GM12891 (cell line): Measurements from ENCODE around the gene CPT1A.

ENCODE experiments used
- DNase-seq: peaks from one replicate; pipeline ENCODE4 v3.0.0; 2011; ENCODE audit warnings: low spot score; ENCODE audit not compliant: insufficient read length
- FAIRE-seq: peaks from 2 replicates; lab custom pipeline; 2011; peaks lifted over from hg19 to GRCh38; lab: Jason Lieb, UNC
- PAX5 ChIP-seq: IDR thresholded peaks from 2 replicates; pipeline ENCODE4 v1.6.1; 2011; ENCODE audit warnings: low read length, moderate library complexity, mild to moderate bottlenecking; ENCODE audit not compliant: insufficient read depth, severe bottlenecking
- POLR2A ChIP-seq: IDR thresholded peaks from 2 replicates; pipeline ENCODE4 v1.6.1; 2011; ENCODE audit warnings: low read depth, low read length, control low read depth
- POLR2AphosphoS5 ChIP-seq: IDR thresholded peaks from 2 replicates; pipeline ENCODE4 v1.6.1; 2011; ENCODE audit warnings: low read depth, low read length, control low read depth
- POU2F2 ChIP-seq: IDR thresholded peaks from 2 replicates; pipeline ENCODE4 v1.6.1; 2011; ENCODE audit warnings: low read depth, mild to moderate bottlenecking, control low read depth, low read length, moderate library complexity
- SPI1 ChIP-seq: IDR thresholded peaks from 2 replicates; pipeline ENCODE4 v1.6.1; 2011; ENCODE audit warnings: low read depth, low read length, control low read depth
- TAF1 ChIP-seq: IDR thresholded peaks from 2 replicates; pipeline ENCODE4 v1.6.1; 2011; ENCODE audit warnings: low read depth, low read length, control low read depth

The CPT1A gene

DNA sequence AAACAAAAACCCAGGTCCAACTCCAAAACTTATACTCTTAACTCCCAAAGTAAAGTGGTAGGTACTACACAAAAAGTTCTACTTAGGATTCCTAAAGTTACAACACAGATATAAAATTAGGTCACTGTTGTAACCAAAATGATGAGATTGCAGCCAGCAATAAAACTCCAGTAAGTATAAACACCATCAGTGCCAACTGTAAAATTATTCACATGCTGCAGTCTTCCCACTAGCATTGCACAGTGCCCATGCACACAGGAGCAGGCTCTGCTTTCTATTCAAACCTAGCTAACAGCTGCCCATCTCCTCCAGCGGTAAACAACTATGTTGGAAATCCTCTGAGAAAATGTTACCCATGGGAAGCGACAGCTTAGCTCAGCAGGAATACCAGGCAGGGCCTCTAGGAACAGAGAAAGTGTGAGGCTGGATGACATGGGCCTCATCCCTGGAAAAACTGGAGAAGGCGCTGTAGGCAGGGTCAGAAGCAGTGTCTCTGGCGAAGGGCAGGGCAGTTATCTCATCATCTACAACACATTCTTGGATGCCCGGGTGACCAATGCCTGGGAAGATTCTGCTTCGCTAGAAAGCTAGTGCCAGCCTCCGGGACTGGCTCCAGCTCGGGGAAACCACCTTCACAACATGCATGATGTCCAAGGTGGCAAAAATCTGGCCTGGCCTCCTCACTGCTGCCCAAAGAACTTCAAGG lies 9.1 kb downstream of the CPT1A start:
- DNase-seq (no peak), FAIRE-seq (no peak)
- no peak for TF ChIP-seq SPI1
- TF ChIP-seq POLR2A: no peak
- no peak for TF ChIP-seq POLR2AphosphoS5

DNA sequence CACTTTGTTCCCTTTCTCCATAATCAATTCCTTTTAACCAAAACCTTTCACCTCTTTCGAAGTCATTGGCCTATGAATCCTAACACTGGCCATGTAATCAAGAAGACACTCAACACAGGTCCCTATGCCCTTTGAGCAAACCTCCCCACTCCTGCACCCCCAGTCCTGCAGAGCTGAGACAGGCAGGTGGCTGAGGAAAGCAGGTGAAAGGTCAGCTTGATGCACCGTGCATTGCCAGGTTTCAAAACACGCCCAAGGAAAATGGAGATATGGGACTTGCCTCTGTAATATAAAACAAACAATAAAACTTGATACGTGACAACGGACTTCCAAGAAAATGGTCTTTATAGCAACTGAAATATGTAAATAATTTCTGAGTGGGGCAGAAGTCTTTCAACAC lies 10.6 kb downstream of the CPT1A start:
- DNase-seq: no peak
- TF ChIP-seq POU2F2 (no peak), POLR2AphosphoS5 (no peak), TAF1 (no peak), SPI1 (no peak), PAX5 (no peak), POLR2A (no peak)
- no peak for FAIRE-seq

GRCh38 chr11:68829581-68829980 lies 12.1 kb downstream of the CPT1A start:
- DNase-seq: no peak
- TF ChIP-seq SPI1: no peak
- TF ChIP-seq TAF1: no peak
- no peak for TF ChIP-seq POLR2A
- TF ChIP-seq PAX5: no peak
- FAIRE-seq: no peak

DNA sequence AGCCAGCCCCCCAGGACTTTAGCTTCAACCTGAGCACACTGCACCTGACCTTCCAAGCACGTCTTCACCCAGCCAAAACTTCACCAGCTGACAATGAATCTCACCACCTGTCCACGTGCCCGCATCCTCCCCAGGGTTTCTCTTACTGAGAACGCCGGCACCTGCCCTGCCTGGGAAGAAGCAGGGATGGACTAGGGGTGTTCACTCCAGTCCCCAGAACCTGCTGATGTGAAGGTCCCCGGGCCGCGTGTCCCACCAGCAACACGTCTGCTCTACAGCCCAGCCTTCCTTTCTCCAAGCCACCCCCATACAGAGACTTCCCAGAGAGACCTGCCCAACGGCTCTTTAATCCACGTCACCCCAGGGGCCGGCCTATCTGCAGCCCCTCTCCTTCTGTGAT lies 12.8 kb downstream of the CPT1A start:
- DNase-seq (no peak), FAIRE-seq (no peak)
- no peak for TF ChIP-seq POLR2AphosphoS5
- TF ChIP-seq SPI1: no peak
- TF ChIP-seq PAX5: no peak
- TF ChIP-seq POU2F2: no peak
- no peak for TF ChIP-seq POLR2A
- no peak for TF ChIP-seq TAF1

DNA sequence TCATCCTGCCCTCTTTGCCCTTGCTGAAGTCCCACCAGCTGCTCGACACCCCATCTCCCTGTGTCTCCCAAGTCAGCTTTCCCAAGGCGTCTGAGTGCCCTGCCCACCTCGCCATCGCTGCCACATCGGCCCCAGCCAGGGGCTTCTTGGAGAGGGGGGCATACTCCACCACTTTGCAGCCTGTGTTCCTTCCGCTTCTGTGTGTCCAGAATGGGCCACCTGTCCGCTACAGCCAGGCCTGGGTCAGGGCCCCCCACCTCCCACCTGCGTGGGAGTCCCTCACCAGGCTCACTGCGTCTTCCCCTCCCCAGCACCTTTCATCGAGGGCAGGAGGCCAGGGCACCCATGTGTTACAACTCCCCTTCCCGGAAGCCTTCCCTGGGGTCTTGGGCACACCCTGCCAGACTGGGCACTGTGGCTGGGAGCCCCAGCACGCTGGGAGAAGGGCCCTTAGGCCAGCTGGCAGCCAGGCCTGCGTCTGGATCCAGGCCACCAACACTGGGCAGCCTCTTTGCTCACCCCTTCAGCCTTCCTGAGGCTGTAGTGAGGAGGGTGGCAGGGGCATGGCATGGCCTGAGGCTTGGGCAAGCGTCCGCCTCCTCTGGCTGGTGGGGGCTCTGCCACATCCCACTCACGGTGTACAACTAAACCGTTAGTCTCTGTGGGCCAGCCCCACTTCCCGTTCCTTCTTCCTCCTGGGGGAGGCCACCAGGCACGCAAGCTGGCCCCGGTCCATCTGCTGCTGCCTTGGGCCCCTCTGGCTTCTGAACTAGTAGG lies 13.4 kb downstream of the CPT1A start:
- TF ChIP-seq POU2F2 (no peak), POLR2AphosphoS5 (no peak), POLR2A (no peak), SPI1 (peak; percentile 55; the same call in 1 of the 2 replicates), TAF1 (no peak), PAX5 (no peak)
- FAIRE-seq: peak; percentile 20
- DNase-seq: no peak

- no peak for FAIRE-seq
Observed at GRCh38 chr11:68827733-68828132, 14.0 kb downstream of the CPT1A start.

DNA sequence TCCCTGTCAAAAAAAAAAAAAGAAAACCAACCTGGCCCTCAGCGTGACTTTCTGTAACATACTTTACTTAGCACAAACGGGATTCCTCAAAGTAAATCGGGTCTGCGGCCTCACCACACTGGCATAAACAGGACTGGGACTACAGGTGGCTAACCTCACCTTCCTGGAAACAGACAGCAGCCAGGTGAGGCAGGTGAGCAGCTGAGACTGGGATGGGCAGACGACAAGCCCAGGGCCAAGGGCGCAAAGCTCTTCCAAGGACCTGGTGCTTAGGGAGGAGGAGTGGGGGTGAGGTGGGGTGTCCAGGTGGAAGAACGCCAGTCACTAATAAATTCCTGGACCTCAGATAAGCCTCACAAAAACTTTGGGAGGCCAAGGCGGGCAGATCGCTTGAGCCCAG lies 15.0 kb downstream of the CPT1A start:
- FAIRE-seq (no peak), DNase-seq (no peak)
- TF ChIP-seq PAX5 (no peak), POU2F2 (no peak), POLR2AphosphoS5 (no peak), POLR2A (no peak), SPI1 (no peak), TAF1 (no peak)

More at GRCh38 chr11:68827733-68828132, 14.0 kb downstream of the CPT1A start:
- no peak for DNase-seq
- TF ChIP-seq SPI1 (no peak), POLR2A (no peak), POLR2AphosphoS5 (no peak), PAX5 (no peak), POU2F2 (no peak), TAF1 (no peak)

DNA sequence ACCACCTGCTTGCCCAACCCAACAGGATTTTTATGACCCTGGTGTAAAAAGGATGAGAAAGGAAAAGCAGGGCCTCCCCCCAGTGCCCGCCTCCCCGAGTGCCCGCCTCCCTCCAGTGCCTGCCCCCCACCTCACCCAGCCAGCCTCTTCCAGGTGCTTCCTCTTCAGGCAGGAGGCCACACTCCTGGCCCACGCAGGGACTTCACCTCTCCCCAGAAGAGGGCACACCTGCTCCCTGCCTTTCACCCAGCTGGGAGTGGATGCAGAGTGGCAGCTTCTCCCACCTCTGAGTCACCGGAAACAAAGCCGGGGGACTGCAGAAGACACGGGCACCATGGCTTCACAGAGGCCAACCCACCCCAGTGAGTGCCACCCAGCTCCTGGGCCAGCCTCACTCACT lies 16.1 kb downstream of the CPT1A start:
- DNase-seq (no peak), FAIRE-seq (no peak)
- TF ChIP-seq POLR2AphosphoS5: no peak
- no peak for TF ChIP-seq PAX5
- no peak for TF ChIP-seq POLR2A
- TF ChIP-seq TAF1: no peak
- no peak for TF ChIP-seq POU2F2
- TF ChIP-seq SPI1: no peak

DNA sequence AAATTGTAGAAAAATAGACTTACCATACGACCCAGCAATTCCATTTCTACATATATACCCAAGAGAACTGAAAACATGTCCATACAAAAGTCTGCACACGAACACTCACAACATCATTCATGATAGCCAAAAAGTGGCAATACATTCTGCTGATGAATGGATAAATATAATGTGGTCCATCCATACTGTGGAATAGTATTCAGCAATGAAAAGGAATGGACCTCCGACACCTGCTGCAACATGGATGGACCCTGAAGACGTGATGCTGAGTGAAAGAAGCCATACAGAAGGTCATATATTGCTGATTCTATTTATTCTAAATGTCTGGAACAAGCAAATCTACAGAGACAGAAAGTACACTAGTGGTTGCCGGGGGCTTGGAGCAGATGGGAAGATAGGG lies 19.2 kb downstream of the CPT1A start:
- no peak for DNase-seq
- TF ChIP-seq POU2F2 (no peak), POLR2A (no peak), PAX5 (no peak), TAF1 (no peak), POLR2AphosphoS5 (no peak), SPI1 (no peak)
- no peak for FAIRE-seq
